Trophoblast cell (in vitro differentiated cells and primary cell): ENCODE measurements around the gene TNFRSF9.
A peak's percentile ranks its signal among the peaks of the same experiment; 100 is the strongest.
"Not testable (repeated sequence)": the region's sequence is repeated elsewhere in the genome, so short reads cannot be mapped to it uniquely, and the experiment has no call there.

Source experiments
- DNase-seq, 2 donors: peaks; one replicate each; pipeline ENCODE4 v3.0.0-alpha.2; 2016
- H2AFZ ChIP-seq: 2 replicates; pipeline ENCODE4 v1.6.1; 2013; ENCODE audit warnings: low read length, moderate library complexity, mild to moderate bottlenecking; ENCODE audit not compliant: insufficient read depth, poor library complexity
- H2AK5ac ChIP-seq: 2 replicates; pipeline ENCODE4 v1.6.1; 2013; ENCODE audit warnings: mild to moderate bottlenecking, low read length
- H2BK120ac ChIP-seq: 2 replicates; pipeline ENCODE4 v1.6.1; 2013; ENCODE audit warnings: low read length, mild to moderate bottlenecking, moderate library complexity; ENCODE audit not compliant: insufficient read depth, poor library complexity
- H2BK12ac ChIP-seq: 2 replicates; pipeline ENCODE4 v1.6.1; 2013; ENCODE audit warnings: mild to moderate bottlenecking, low read length, moderate library complexity
- H2BK5ac ChIP-seq: 2 replicates; pipeline ENCODE4 v1.6.1; 2013; ENCODE audit warnings: low read length, low read depth, moderate library complexity, mild to moderate bottlenecking; ENCODE audit not compliant: poor library complexity
- H3K14ac ChIP-seq: 2 replicates; pipeline ENCODE4 v1.6.1; 2013; ENCODE audit warnings: mild to moderate bottlenecking, low read length
- H3K18ac ChIP-seq: 2 replicates; pipeline ENCODE4 v1.6.1; 2013; ENCODE audit warnings: mild to moderate bottlenecking, low read length
- H3K23ac ChIP-seq: 2 replicates; pipeline ENCODE4 v1.6.1; 2013; ENCODE audit warnings: low read length
- H3K27ac ChIP-seq: 2 replicates; pipeline ENCODE4 v1.5.1; 2013; ENCODE audit warnings: low read depth, mild to moderate bottlenecking, inconsistent platforms, low read length, moderate library complexity
- H3K27me3 ChIP-seq: 2 replicates; pipeline ENCODE4 v1.6.1; 2013; ENCODE audit warnings: inconsistent platforms, mild to moderate bottlenecking, low read length, moderate library complexity; ENCODE audit not compliant: insufficient read depth
- H3K36me3 ChIP-seq, 2 experiments: 1 replicate in 1 of 2; 2 replicates in 1 of 2; pipeline ENCODE4 v1.6.1; 2013; ENCODE audit warnings: low read length in 2 of 2, mild to moderate bottlenecking in 2 of 2, moderate library complexity in 1 of 2; ENCODE audit not compliant: insufficient read depth in 2 of 2, control insufficient read depth in 1 of 2
- H3K4ac ChIP-seq: 2 replicates; pipeline ENCODE4 v1.6.1; 2013; ENCODE audit warnings: low read depth, mild to moderate bottlenecking, low read length, moderate library complexity
- H3K4me1 ChIP-seq, 2 experiments: 1 replicate in 1 of 2; 2 replicates in 1 of 2; pipeline ENCODE4 v1.6.1; 2013; ENCODE audit warnings: low read length in 2 of 2, mild to moderate bottlenecking in 2 of 2, moderate library complexity in 1 of 2; ENCODE audit not compliant: insufficient read depth in 2 of 2, control insufficient read depth in 1 of 2
- H3K4me2 ChIP-seq: 2 replicates; pipeline ENCODE4 v1.6.1; 2013; ENCODE audit warnings: inconsistent platforms, mild to moderate bottlenecking, low read length, moderate library complexity
- H3K4me3 ChIP-seq: 2 replicates; pipeline ENCODE4 v1.5.1; 2013; ENCODE audit warnings: mild to moderate bottlenecking, low read depth, low read length, inconsistent platforms
- H3K79me1 ChIP-seq: one replicate; pipeline ENCODE4 v1.6.1; 2013; ENCODE audit warnings: low read length
- H3K79me2 ChIP-seq: 2 replicates; pipeline ENCODE4 v1.6.1; 2013; ENCODE audit warnings: low read length, mild to moderate bottlenecking; ENCODE audit not compliant: control insufficient read depth, insufficient read depth, poor library complexity
- H3K9ac ChIP-seq: 2 replicates; pipeline ENCODE4 v1.6.1; 2013; ENCODE audit warnings: mild to moderate bottlenecking, low read length
- H3K9me3 ChIP-seq: 2 replicates; pipeline ENCODE4 v1.6.1; 2013; ENCODE audit warnings: low read depth, mild to moderate bottlenecking, control low read depth, inconsistent platforms, low read length; ENCODE audit not compliant: insufficient read depth
- H4K12ac ChIP-seq: 2 replicates; pipeline ENCODE4 v1.6.1; 2013; ENCODE audit warnings: low read depth, mild to moderate bottlenecking, low read length, moderate library complexity
- H4K8ac ChIP-seq: 2 replicates; pipeline ENCODE4 v1.6.1; 2013; ENCODE audit warnings: low read depth, mild to moderate bottlenecking, low read length, moderate library complexity
- H4K91ac ChIP-seq: one replicate; pipeline ENCODE4 v1.6.1; 2013; ENCODE audit warnings: low read depth, mild to moderate bottlenecking, low read length, moderate library complexity
- WGBS: extraction: QIAGEN DNeasy Blood & Tissue Kit; methylation state at CpG from one replicate; pipeline ENCODE4 v1.1.7; 2013; ENCODE audit warnings: missing lambda C conversion rate; ENCODE audit not compliant: insufficient read length, insufficient coverage; ENCODE audit errors: extremely low coverage; 5-methylcytosine and 5-hydroxymethylcytosine counted together

TNFRSF9 gene

GRCh38 chr1:7954683-7955082 is 14.0 kb upstream of the TNFRSF9 start:
- WGBS, result no CpG with 5 or more reads among the region's 7 CpGs
- no peak overlapping the region for H3K14ac ChIP-seq
- DNase-seq, result no peak

DNA sequence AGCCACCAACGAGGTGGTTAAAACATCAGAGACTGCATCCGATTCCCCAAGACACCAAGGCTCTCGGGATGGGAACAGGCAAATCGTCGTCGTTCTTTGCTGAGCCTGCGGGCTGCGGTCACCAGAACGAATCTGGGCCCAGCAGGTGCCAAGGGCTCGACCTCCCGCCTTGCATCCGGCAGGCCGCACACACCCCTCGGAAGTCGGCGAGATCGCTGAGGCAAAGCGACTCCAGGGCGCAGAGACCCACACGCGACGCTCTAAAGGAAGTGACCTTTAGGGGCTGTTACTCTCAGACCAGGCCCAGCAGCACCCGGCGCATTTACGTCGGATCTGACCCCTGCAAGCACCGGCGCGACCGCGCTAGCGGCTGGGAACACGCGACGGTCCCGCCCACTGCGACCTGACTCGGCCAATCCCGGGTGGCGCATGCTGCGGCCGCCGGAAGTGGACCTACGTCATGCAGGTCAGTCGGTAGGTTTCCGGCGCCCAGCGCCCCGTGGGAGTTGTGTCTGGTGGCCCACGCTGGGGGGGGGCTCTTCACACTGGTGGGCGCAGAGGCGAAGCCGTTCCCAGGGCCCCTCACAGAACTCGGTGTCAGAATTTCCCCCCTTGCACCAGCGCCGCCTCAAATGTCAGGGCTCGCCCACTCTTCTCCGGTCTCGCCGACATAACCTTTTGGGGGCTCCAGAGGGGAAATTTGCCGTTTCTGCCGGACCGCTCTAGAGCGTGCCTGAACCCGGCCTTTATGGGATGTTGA is 13.4 kb upstream of the TNFRSF9 start:
- Histone ChIP-seq H3K79me1 (no peaks in the 10 kb centered on the region), H3K36me3 (no peaks in the 10 kb centered on the region), H3K79me2 (no peaks in the 10 kb centered on the region), H2AK5ac (no peak overlapping the region), H4K12ac (no peak overlapping the region), H4K8ac (no peak overlapping the region), H3K18ac (no peak overlapping the region), H3K4me2 (peak overlapping the region; percentile 3), H3K14ac (no peak overlapping the region), H3K4me1 (no peaks in the 10 kb centered on the region), H3K23ac (no peak overlapping the region), H3K27ac (no peak overlapping the region), H3K9ac (no peak overlapping the region), H4K91ac (no peak overlapping the region), H2AFZ (no peak overlapping the region), H3K4me3 (peak overlapping the region; percentile 22), H3K4ac (no peak overlapping the region), H2BK5ac (no peak overlapping the region), H3K27me3 (no peaks in the 10 kb centered on the region), H2BK12ac (no peak overlapping the region), H2BK120ac (no peak overlapping the region), H3K9me3 (peaks cover 3% of the 10 kb centered on the region)
- peak; percentile 26 to 64 for DNase-seq
- whole genome bisulfite sequencing, result no CpG with 5 or more reads among the region's 65 CpGs

More at GRCh38 chr1:7954683-7955082, 14.0 kb upstream of the TNFRSF9 start:
- no peaks in the 10 kb centered on the region for H3K27me3 ChIP-seq
- no peak overlapping the region for H2BK5ac ChIP-seq
- H3K9ac ChIP-seq, result no peak overlapping the region
- no peaks in the 10 kb centered on the region for H3K79me2 ChIP-seq
- H3K9me3 ChIP-seq, result peaks cover 3% of the 10 kb centered on the region
- H3K27ac ChIP-seq, result no peak overlapping the region
- no peak overlapping the region for H3K4me2 ChIP-seq
- no peak overlapping the region for H2AK5ac ChIP-seq
- H3K4me3 ChIP-seq, result no peak overlapping the region
- no peaks in the 10 kb centered on the region for H3K4me1 ChIP-seq
- H4K12ac ChIP-seq, result no peak overlapping the region
- H2BK120ac ChIP-seq, result no peak overlapping the region
- H2BK12ac ChIP-seq, result no peak overlapping the region
- H2AFZ ChIP-seq, result no peak overlapping the region
- no peak overlapping the region for H4K8ac ChIP-seq
- no peak overlapping the region for H3K4ac ChIP-seq
- H3K36me3 ChIP-seq, result no peaks in the 10 kb centered on the region
- H3K18ac ChIP-seq, result no peak overlapping the region
- H4K91ac ChIP-seq, result no peak overlapping the region
- H3K79me1 ChIP-seq, result no peaks in the 10 kb centered on the region
- H3K23ac ChIP-seq, result no peak overlapping the region

DNA sequence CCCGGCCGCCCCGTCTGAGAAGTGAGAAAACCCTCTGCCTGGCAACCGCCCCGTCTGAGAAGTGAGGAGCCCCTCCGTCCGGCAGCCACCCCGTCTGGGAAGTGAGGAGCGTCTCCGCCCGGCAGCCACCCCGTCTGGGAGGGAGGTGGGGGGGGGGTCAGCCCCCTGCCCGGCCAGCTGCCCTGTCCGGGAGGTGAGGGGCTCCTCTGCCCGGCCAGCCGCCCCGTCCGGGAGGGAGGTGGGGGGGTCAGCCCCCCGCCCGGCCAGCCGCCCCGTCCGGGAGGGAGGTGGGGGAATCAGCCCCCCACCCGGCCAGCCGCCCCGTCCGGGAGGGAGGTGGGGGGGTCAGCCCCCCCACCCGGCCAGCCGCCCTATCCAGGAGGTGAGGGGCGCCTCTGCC is 12.2 kb upstream of the TNFRSF9 start:
- H4K91ac ChIP-seq, H2BK120ac ChIP-seq, DNase-seq, H3K27ac ChIP-seq, H2AFZ ChIP-seq, H4K8ac ChIP-seq, H3K9ac ChIP-seq, H2AK5ac ChIP-seq, H3K23ac ChIP-seq, H3K4ac ChIP-seq, H3K4me3 ChIP-seq, H3K14ac ChIP-seq, H3K9me3 ChIP-seq, H2BK5ac ChIP-seq, H4K12ac ChIP-seq, H3K36me3 ChIP-seq, H3K18ac ChIP-seq, H3K4me1 ChIP-seq, H3K27me3 ChIP-seq, H3K79me2 ChIP-seq, H3K4me2 ChIP-seq, H2BK12ac ChIP-seq, H3K79me1 ChIP-seq: not testable (repeated sequence)
- no CpG with 5 or more reads among the region's 30 CpGs for WGBS

DNA sequence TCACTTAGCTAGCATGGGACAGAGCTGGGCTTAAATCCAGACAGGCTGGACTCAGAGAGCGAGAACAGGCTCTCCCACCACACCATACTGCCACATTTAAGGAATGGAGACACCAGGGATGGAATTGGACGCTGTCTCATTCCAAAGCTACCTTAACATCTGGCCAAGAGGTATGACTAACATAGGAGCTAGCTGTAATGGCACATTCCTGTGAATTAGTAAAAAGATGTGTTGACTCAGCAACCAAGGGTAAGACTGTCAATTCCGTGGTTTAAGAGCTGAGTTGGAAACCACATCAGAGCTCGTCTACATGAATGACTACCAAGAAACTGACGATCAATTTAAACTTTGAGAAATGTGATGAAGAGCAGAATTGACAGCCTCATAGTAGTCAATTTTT is 8.3 kb upstream of the TNFRSF9 start:
- H3K4me3 ChIP-seq, result no peak overlapping the region
- peak; percentile 54 to 86 for DNase-seq
- no peak overlapping the region for H2BK120ac ChIP-seq
- no CpG with 5 or more reads among the region's 5 CpGs for WGBS
- H2BK12ac ChIP-seq, result no peak overlapping the region
- H4K8ac ChIP-seq, result no peak overlapping the region
- no peak overlapping the region for H4K91ac ChIP-seq
- no peak overlapping the region for H2AFZ ChIP-seq
- H3K79me2 ChIP-seq, result no peaks in the 10 kb centered on the region
- H2AK5ac ChIP-seq, result no peak overlapping the region
- no peak overlapping the region for H3K27ac ChIP-seq
- no peaks in the 10 kb centered on the region for H3K9me3 ChIP-seq
- no peak overlapping the region for H2BK5ac ChIP-seq
- H3K79me1 ChIP-seq, result no peaks in the 10 kb centered on the region
- no peak overlapping the region for H4K12ac ChIP-seq
- H3K4me2 ChIP-seq, result no peak overlapping the region
- no peak overlapping the region for H3K18ac ChIP-seq
- no peak overlapping the region for H3K4ac ChIP-seq
- no peak overlapping the region for H3K9ac ChIP-seq
- no peak overlapping the region for H3K14ac ChIP-seq
- H3K4me1 ChIP-seq, result peaks cover 0 to 4% of the 10 kb centered on the region in 2 experiments
- no peaks in the 10 kb centered on the region for H3K27me3 ChIP-seq
- H3K36me3 ChIP-seq, result no peaks in the 10 kb centered on the region
- no peak overlapping the region for H3K23ac ChIP-seq
